Measurements from ENCODE around the gene CYBC1. TPM values are rescaled to one million over a fixed set of nuclear protein-coding genes. Genes with fewer than 3 reads are reported as not detected.

CYBC1 gene
- polyA plus RNA-seq, 1 experiment: 118 TPM

DNA sequence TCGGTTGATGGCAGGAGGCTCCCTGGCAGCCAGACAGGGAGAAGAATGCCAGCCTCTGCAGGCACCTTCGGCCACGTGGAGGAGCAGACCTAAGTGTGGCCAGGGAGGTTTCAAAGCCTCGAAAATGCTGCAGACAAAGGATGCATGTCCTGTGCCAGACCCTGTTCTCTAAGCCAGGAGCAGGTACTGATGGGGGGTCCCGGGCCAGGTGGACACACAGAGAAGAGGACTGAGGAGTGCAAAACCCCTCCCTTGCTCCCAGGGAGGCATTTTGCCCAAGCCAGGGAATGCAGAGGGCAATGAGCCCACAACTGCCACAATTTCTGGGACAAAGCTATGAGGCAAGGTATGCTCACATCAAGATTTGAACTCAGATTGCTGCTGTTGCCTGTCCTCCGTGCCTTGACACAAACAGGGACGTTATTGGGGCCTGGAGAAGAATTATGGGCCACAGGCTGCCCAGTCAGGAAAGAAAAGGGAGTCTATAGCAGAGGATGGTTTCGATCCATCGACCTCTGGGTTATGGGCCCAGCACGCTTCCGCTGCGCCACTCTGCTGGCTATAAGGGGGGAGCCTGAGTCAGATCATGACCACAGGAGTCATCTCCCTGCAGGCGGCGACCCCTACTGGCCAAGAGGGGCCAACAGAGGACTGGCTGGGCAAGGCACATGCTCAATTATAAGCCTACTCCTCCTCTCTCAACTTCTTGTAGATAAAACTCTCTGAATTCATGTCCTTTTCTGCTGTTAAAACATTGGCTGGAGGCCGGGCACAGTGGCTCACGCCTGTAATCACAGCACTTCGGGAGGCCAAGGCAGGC lies 43.9 kb upstream of the CYBC1 start:
- DNase-seq (ENCODE audit: low read depth): peak; percentile 77
- CTCF ChIA-PET: interaction anchor here (0.6 to 2.0 kb wide), 12 partner anchors 8 to 602 kb away, joined by 3 to 8 read pairs (median 4); no protein-coding TSS in a partner anchor
- Histone ChIP-seq H3K4me3 (ENCODE audit: low read depth, low read length) (no peak overlapping the region), H3K27me3 (ENCODE audit: control insufficient read depth, insufficient read depth, low read length) (no peaks in the 10 kb centered on the region), H3K36me3 (ENCODE audit: control insufficient read depth, insufficient read depth, low read length) (no peaks in the 10 kb centered on the region)
- TF ChIP-seq, protein P1, sequence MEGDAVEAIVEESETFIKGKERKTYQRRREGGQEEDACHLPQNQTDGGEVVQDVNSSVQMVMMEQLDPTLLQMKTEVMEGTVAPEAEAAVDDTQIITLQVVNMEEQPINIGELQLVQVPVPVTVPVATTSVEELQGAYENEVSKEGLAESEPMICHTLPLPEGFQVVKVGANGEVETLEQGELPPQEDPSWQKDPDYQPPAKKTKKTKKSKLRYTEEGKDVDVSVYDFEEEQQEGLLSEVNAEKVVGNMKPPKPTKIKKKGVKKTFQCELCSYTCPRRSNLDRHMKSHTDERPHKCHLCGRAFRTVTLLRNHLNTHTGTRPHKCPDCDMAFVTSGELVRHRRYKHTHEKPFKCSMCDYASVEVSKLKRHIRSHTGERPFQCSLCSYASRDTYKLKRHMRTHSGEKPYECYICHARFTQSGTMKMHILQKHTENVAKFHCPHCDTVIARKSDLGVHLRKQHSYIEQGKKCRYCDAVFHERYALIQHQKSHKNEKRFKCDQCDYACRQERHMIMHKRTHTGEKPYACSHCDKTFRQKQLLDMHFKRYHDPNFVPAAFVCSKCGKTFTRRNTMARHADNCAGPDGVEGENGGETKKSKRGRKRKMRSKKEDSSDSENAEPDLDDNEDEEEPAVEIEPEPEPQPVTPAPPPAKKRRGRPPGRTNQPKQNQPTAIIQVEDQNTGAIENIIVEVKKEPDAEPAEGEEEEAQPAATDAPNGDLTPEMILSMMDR (IDR thresholded peaks at IDR 0.05; ENCODE audit: insufficient read depth, low read depth, low read length): peak; percentile 93
- POLR2A ChIA-PET: interaction anchor here (0.6 kb wide), 1 partner anchor 60 kb away, joined by 3 read pairs; no protein-coding TSS in a partner anchor

DNA sequence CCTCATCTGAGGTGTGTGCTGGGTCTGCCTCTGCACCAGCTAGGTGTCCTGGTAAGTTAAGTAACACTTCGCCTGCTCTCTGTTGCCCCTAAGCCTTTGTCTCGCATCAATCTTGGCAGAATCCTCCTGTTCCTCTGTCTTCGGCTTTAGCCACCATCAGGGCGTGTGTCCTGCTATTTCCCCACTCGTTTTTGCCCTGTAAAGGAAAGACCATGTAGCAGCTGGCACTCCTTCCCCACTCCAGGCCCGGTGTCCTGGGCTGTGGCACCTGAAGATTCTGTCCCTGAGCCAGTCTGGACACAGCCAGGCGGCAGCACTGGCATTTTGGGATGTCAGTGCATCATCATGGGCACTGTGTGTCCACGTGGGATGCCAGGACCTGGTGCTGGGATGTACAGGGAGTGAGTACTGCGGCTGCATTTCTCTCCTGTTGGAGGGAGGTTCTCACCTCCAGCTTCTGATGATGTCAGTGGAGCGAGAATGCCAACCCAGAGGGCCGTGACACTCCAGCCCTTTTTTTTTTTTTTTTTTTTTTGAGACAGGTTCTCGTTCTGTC lies 42.8 kb upstream of the CYBC1 start:
- ChIA-PET POLR2A (interaction anchor here (0.6 kb wide), 1 partner anchor 59 kb away, joined by 3 read pairs; no protein-coding TSS in a partner anchor), CTCF (interaction anchor here (1.3 to 2.0 kb wide), 2 partner anchors 10 to 18 kb away, joined by 6 to 8 read pairs; no protein-coding TSS in a partner anchor)
- Histone ChIP-seq H3K4me3 (ENCODE audit: low read depth, low read length) (no peak overlapping the region), H3K36me3 (ENCODE audit: control insufficient read depth, insufficient read depth, low read length) (no peaks in the 10 kb centered on the region), H3K27me3 (ENCODE audit: control insufficient read depth, insufficient read depth, low read length) (no peaks in the 10 kb centered on the region)
- TF ChIP-seq, protein P1 (IDR thresholded peaks at IDR 0.05; ENCODE audit: insufficient read depth, low read depth, low read length): no peak
- no peak for DNase-seq (ENCODE audit: low read depth)

DNA sequence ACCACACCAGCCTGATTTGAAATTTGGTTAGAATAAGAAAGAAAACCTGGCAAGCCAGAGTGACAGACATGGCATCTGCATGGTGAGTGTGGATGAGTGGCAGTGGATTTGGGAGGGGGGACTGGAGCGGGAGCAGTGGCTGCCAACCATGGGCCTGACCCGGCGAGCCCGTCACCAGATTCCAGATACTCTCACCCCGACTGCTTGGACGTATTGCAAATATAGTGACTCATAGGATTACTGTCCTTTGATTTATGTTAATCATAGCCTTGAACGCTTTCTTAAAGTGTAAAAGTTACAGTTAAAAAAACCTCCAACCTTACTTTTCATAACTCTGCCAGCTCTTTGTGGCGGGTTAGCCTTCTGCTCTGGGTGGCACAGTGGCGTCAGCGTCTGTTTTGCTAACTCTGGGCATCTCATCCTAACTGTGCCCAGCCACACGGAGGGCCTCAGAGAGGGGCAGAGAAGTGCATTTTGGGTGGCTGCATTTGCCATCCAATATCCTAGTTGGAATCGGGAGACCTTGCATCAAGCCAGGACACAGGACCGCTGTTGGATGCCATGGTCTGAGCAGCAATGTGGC lies 42.2 kb upstream of the CYBC1 start:
- no peak overlapping the region for H3K4me3 ChIP-seq (ENCODE audit: low read depth, low read length)
- TF ChIP-seq, protein P1 (IDR thresholded peaks at IDR 0.05; ENCODE audit: insufficient read depth, low read depth, low read length): no peak

DNA sequence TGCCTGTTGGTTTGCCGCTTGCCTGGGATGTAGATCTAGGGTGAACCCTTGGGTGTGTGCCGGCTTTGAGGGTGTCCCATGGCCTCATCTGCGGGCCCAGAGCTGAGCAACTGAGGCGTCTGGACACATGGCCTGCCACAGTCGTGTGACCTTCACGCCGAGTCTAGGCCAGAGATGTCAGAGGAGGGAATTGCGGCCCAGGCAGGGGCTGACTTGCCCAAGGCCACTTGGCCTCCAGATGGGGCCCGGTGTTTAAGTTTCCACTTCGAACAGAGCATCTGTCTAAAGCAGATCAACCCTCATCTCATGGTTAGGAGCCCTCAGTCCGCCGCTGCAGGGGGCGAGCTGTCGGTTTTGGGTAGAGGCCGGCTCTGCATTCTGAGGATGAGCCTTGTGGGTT lies 41.0 kb upstream of the CYBC1 start:
- H3K27me3 ChIP-seq (ENCODE audit: control insufficient read depth, insufficient read depth, low read length): no peaks in the 10 kb centered on the region
- no peak for DNase-seq (ENCODE audit: low read depth)
- no peak overlapping the region for H3K4me3 ChIP-seq (ENCODE audit: low read depth, low read length)
- CTCF ChIA-PET: interaction anchor here (0.6 kb wide), 1 partner anchor 284 kb away, joined by 4 read pairs; no protein-coding TSS in a partner anchor
- TF ChIP-seq, protein P1 (IDR thresholded peaks at IDR 0.05; ENCODE audit: insufficient read depth, low read depth, low read length): no peak
- POLR2A ChIA-PET: no interaction called here
- peaks cover 4% of the 10 kb centered on the region; the same call in 1 of the 2 replicates for H3K36me3 ChIP-seq (ENCODE audit: control insufficient read depth, insufficient read depth, low read length)

More for the DNA sequence above, 42.2 kb upstream of the CYBC1 start:
- H3K27me3 ChIP-seq (ENCODE audit: control insufficient read depth, insufficient read depth, low read length): no peaks in the 10 kb centered on the region
- H3K36me3 ChIP-seq (ENCODE audit: control insufficient read depth, insufficient read depth, low read length): no peaks in the 10 kb centered on the region
- DNase-seq (ENCODE audit: low read depth): no peak
- POLR2A ChIA-PET: no interaction called here
- CTCF ChIA-PET: interaction anchor here (1.0 to 2.0 kb wide), 2 partner anchors 11 to 29 kb away, joined by 4 to 8 read pairs; no protein-coding TSS in a partner anchor

DNA sequence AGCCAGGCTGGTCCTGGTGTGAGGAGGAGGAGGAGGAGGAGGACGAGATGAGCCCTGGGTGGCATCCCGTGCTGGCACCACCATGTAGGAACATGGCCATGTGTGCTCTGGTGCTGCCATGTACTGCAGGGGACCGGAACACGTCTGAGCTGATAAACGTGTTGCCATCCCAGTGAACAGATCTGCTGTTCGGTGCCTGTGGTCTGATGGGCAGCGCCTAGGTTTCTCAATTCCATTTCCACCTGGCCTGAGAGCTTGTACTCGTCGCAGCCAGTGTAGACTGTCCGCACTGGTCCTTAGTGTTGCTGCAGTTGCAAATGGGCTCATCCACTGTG lies 40.6 kb upstream of the CYBC1 start:
- H3K4me3 ChIP-seq (ENCODE audit: low read depth, low read length): no peak overlapping the region
- TF ChIP-seq, protein P1 (IDR thresholded peaks at IDR 0.05; ENCODE audit: insufficient read depth, low read depth, low read length): no peak
- peaks cover 7% of the 10 kb centered on the region for H3K36me3 ChIP-seq (ENCODE audit: control insufficient read depth, insufficient read depth, low read length)
- H3K27me3 ChIP-seq (ENCODE audit: control insufficient read depth, insufficient read depth, low read length): no peaks in the 10 kb centered on the region
- DNase-seq (ENCODE audit: low read depth): no peak
- ChIA-PET CTCF (interaction anchor here (0.6 kb wide), 1 partner anchor 284 kb away, joined by 4 read pairs; no protein-coding TSS in a partner anchor), POLR2A (no interaction called here)

Measured in BJ (cell line).